Stomach smooth muscle (tissue), 2 donors: ENCODE measurements around the gene KISS1R.
"Not testable (repeated sequence)": the region's sequence is repeated elsewhere in the genome, so short reads cannot be mapped to it uniquely, and the experiment has no call there.

Source experiments
- H3K27ac ChIP-seq: one replicate; pipeline ENCODE4 v1.7.0; 2013; ENCODE audit warnings: mild to moderate bottlenecking, low read length, inconsistent platforms
- H3K27me3 ChIP-seq, 2 donors: one replicate each; pipeline ENCODE4 v1.7.0; 2013; ENCODE audit warnings: low read length in 2 of 2; ENCODE audit not compliant: insufficient read depth in 2 of 2, control insufficient read depth in 1 of 2
- H3K36me3 ChIP-seq, 2 donors: one replicate each; pipeline ENCODE4 v1.7.0; 2013; ENCODE audit warnings: low read length in 2 of 2; ENCODE audit not compliant: control insufficient read depth in 2 of 2, insufficient read depth in 2 of 2
- H3K4me1 ChIP-seq: one replicate; pipeline ENCODE4 v1.7.0; 2013; ENCODE audit warnings: low read length; ENCODE audit not compliant: control insufficient read depth, insufficient read depth
- H3K4me3 ChIP-seq, 2 donors: one replicate each; pipeline ENCODE4 v1.7.0; 2013; ENCODE audit warnings: low read length in 2 of 2
- H3K9ac ChIP-seq, 2 donors: one replicate each; pipeline ENCODE4 v1.7.0; 2013; ENCODE audit warnings: low read length in 2 of 2, mild to moderate bottlenecking in 1 of 2
- H3K9me3 ChIP-seq, 2 donors: one replicate each; pipeline ENCODE4 v1.7.0; 2013; ENCODE audit warnings: low read length in 2 of 2; ENCODE audit not compliant: control insufficient read depth in 2 of 2
- donor health status: healthy.
- donor health status: Pancreatic carcinoma.

Gene KISS1R

DNA sequence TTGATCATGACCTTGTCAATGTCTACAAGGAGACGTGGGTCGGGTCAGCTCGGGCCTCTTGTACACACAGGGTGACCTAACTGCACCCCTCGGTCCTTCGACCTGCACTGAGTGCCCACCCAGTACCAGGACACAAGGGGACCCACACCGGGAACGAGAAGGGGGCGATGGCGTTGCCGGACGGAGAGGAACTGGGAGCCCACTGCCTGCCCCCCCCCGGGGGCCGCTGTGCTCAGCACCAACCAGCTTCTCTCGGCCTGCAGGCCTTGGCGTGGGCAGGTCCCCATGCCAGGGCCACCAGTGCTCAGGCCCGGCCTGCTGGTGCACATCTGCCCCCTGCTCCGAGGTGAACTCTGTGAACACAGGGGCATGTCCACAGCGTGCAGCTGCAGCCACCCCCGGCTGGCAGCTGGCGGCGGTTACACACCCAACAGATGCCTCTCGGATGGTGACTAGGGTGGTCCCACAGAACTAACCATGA is 43.5 kb upstream of the KISS1R start:
- no peak overlapping the region for H3K27ac ChIP-seq

DNA sequence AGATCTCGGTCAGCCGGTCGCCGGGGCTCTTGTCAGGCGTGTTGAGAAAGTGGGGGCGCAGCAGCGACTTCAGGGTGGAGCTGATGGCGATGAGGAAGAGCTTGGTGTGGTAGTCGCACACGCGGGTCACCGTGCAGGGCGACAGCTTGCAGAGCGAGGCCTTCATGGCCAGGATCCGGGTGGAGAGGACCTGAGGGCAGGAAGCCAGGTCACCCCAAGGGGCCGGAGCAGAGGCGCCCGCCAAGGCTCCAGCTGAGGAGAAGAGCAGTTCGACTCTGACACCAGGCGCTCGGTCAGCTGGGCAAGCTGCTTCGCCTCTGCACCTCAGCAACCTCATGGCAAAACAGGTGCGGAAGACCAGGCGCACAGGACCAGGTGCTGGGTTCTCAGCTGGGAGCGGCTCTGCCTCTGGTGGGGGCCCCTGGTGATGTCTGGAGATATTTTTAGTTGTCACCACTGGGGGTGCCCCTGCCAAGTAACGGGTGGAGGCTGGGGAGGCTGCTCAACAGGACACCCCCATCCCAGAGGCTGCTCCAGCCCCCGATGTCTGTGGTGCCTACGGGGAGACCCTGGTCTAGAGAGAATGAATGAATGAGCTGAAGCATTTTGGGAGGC is 41.8 kb upstream of the KISS1R start:
- Histone ChIP-seq H3K4me1 (peaks cover 14% of the 10 kb centered on the region), H3K4me3 (no peak overlapping the region), H3K36me3 (peaks cover 10 to 17% of the 10 kb centered on the region in 2 donors), H3K27ac (no peak overlapping the region), H3K9ac (no peak overlapping the region), H3K9me3 (no peaks in the 10 kb centered on the region), H3K27me3 (no peaks in the 10 kb centered on the region)

More for the DNA sequence above, 43.5 kb upstream of the KISS1R start:
- Histone ChIP-seq H3K4me3 (no peak overlapping the region), H3K9ac (no peak overlapping the region), H3K9me3 (no peaks in the 10 kb centered on the region), H3K27me3 (no peaks in the 10 kb centered on the region), H3K36me3 (peaks cover 6 to 14% of the 10 kb centered on the region in 2 donors), H3K4me1 (peaks cover 23% of the 10 kb centered on the region)

GRCh38 chr19:876089-876488 is 41.0 kb upstream of the KISS1R start:
- peaks cover 10% of the 10 kb centered on the region for H3K4me1 ChIP-seq
- H3K36me3 ChIP-seq = peaks cover 14 to 21% of the 10 kb centered on the region in 2 donors
- H3K4me3 ChIP-seq = no peak overlapping the region
- H3K27me3 ChIP-seq = no peaks in the 10 kb centered on the region
- no peaks in the 10 kb centered on the region for H3K9me3 ChIP-seq
- H3K27ac ChIP-seq = no peak overlapping the region
- H3K9ac ChIP-seq = no peak overlapping the region

GRCh38 chr19:876780-877314 is 40.3 kb upstream of the KISS1R start:
- Histone ChIP-seq H3K9ac (no peak overlapping the region), H3K4me1 (peaks cover 6% of the 10 kb centered on the region), H3K27ac (no peak overlapping the region), H3K4me3 (no peak overlapping the region), H3K36me3 (peaks cover 18 to 28% of the 10 kb centered on the region in 2 donors), H3K9me3 (no peaks in the 10 kb centered on the region), H3K27me3 (no peaks in the 10 kb centered on the region)

DNA sequence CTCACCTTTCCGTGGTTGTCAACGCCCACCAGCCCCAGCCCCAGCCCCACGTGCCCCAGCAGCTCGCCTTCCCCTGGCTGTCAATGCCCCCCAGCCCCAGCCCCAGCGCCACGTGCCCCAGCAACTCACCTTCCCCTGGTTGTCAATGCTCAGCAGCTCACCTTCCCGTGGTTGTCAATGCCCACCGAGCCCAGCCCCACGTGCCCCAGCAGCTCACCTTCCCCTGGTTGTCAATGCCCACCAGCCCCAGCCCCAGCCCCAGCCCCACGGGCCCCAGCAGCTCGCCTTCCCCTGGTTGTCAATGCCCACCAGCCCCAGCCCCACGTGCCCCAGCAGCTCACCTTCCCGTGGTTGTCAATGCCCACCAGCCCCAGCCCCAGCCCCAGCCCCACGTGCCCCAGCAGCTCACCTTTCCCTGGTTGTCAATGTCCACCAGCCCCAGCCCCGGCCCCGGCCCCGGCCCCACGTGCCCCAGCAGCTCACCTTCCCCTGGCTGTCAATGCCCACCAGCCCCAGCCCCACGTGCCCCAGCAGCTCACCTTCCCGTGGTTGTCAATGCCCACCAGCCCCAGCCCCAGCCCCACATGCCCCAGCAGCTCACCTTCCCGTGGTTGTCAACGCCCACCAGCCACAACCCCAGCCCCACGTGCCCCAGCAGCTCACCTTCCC is 39.0 kb upstream of the KISS1R start:
- H3K4me3 ChIP-seq, H3K27ac ChIP-seq: not testable (repeated sequence)
- peaks cover 28 to 38% of the 10 kb centered on the region in 2 donors for H3K36me3 ChIP-seq

DNA sequence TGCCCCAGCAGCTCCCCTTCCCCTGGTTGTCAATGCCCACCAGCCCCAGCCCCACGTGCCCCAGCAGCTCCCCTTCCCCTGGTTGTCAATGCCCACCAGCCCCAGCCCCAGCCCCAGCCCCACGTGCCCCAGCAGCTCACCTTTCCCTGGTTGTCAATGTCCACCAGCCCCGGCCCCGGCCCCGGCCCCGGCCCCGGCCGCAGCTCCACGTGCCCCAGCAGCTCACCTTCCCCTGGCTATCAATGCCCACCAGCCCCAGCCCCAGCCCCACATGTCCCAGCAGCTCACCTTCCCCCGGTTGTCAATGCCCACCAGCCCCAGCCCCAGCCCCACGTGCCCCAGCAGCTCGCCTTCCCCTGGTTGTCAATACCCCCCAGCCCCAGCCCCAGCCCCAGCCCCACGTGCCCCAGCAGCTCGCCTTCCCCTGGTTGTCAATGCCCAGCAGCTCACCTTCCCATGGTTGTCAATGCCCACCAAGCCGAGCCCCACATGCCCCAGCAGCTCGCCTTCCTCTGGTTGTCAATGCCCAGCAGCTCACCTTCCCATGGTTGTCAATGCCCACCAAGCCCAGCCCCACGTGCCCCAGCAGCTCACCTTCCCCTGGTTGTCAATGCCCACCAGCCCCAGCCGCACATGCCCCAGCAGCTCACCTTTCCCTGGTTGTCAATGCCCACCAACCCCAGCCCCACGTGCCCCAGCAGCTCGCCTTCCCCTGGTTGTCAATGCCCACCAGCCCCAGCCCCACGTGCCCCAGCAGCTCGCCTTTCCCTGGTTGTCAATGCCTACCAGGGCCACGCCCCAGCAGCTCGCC is 38.2 kb upstream of the KISS1R start:
- not testable (repeated sequence) for H3K4me3 ChIP-seq, H3K4me1 ChIP-seq, H3K27ac ChIP-seq, H3K9me3 ChIP-seq, H3K9ac ChIP-seq, H3K27me3 ChIP-seq
- peaks cover 29 to 39% of the 10 kb centered on the region in 2 donors for H3K36me3 ChIP-seq

More for the DNA sequence above, 39.0 kb upstream of the KISS1R start:
- not testable (repeated sequence) for H3K27me3 ChIP-seq, H3K4me1 ChIP-seq, H3K9me3 ChIP-seq, H3K9ac ChIP-seq

DNA sequence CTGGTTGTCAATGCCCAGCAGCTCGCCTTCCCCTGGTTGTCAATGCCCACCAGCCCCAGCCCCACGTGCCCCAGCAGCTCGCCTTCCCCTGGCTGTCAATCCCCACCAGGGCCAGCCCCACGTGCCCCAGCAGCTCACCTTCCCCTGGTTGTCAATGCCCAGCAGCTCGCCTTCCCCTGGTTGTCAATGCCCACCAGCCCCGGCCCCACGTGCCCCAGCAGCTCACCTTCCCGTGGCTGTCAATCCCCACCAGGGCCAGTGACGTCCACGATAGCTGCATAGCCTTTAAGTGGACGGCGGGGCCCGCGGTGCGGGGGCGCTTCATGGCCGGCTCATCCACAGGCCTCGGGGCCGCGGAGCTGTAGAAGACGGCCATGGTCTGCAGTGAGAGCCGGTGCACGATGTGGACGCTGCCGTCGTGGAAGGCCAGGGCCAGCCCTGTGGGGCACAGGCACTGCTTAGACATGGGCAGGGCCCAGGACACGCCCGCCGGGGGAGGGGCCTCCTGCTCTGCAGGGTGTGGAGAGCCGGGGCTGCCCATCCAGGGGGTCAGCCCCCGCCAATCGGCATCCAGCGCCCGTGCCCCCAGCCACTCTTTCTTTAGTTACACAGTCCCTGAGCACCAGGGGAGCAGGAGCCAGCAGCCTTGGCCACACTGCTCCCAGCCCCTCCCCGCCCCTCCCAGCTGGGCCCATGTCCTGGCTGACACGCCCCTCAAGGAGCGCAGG is 37.3 kb upstream of the KISS1R start:
- Histone ChIP-seq H3K27me3 (no peaks in the 10 kb centered on the region), H3K4me3 (no peak overlapping the region), H3K9ac (no peak overlapping the region), H3K9me3 (no peaks in the 10 kb centered on the region), H3K27ac (no peak overlapping the region), H3K36me3 (peaks cover 29 to 37% of the 10 kb centered on the region in 2 donors), H3K4me1 (no peaks in the 10 kb centered on the region)

DNA sequence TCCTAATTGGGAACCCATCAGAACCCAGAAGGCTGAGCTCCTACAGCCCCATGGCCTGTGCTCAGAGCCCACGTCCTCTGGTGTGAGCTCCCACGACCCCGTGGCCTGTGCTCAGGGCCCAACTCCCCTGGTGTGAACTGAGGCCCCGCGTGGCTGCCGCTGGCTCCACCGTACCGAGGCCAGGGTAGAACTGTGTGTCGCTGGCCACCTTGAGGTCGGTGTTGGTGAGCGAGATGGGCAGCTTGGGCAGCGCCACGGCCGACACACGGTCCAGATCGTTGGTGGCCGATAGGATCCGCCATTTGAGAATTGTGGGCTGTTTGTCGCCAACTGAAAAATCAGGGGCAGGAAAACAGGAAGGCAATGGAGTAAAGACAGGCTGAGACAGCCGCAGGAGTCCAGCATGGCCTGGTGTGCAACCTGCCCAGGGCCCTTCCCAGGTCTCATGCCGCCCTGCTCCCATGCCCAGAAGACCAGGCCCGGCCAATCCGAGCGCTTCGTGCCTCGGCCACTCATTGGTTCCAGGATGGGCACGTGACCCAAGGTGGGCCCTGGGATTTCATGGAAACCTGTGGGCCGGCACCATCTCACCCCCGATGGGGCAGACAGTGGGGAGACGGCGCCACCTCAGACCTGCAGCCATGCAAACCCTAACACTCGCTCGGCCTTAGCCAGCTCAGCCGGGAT is 35.6 kb upstream of the KISS1R start:
- Histone ChIP-seq H3K36me3 (peaks cover 32 to 38% of the 10 kb centered on the region in 2 donors), H3K27me3 (no peaks in the 10 kb centered on the region), H3K4me3 (no peak overlapping the region), H3K9me3 (no peaks in the 10 kb centered on the region), H3K4me1 (no peaks in the 10 kb centered on the region), H3K27ac (no peak overlapping the region), H3K9ac (no peak overlapping the region)

DNA sequence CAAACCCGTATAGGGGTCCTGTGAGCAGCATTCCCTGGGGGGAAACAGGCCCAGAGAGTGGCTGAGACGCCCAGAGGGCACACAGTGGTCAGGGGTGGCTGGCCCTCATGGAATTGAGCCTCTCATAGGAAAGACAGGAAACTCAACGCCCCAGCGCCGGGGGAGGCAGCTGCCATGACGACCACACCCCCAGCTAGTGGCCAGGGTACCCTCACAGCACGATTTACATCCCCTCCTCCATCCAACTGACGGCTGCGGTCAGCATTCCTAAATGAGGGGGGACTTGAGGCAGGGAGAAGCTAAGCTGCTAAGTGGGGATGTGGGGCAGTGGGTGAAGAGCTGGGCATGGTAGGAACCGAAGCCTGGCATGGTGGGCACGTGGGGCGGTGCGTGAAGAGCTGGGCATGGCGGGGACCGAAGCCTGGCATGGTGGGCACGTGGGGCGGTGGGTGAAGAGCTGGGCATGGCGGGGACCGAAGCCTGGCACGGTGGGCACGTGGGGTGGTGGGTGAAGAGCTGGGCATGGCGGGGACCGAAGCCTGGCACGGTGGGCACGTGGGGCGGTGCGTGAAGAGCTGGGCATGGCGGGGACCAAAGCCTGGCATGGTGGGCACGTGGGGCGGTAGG is 34.1 kb upstream of the KISS1R start:
- Histone ChIP-seq H3K9ac (no peak overlapping the region), H3K27me3 (no peaks in the 10 kb centered on the region), H3K4me1 (no peaks in the 10 kb centered on the region), H3K27ac (no peak overlapping the region), H3K9me3 (no peaks in the 10 kb centered on the region), H3K4me3 (no peak overlapping the region), H3K36me3 (peaks cover 31 to 39% of the 10 kb centered on the region in 2 donors)
